ENCODE measurements around the gene DDX4. TPM values are rescaled to one million over a fixed set of nuclear protein-coding genes. Genes with fewer than 3 reads are reported as not detected.

The DDX4 gene
- total RNA-seq, 1 donor = under 0.01 TPM

DNA sequence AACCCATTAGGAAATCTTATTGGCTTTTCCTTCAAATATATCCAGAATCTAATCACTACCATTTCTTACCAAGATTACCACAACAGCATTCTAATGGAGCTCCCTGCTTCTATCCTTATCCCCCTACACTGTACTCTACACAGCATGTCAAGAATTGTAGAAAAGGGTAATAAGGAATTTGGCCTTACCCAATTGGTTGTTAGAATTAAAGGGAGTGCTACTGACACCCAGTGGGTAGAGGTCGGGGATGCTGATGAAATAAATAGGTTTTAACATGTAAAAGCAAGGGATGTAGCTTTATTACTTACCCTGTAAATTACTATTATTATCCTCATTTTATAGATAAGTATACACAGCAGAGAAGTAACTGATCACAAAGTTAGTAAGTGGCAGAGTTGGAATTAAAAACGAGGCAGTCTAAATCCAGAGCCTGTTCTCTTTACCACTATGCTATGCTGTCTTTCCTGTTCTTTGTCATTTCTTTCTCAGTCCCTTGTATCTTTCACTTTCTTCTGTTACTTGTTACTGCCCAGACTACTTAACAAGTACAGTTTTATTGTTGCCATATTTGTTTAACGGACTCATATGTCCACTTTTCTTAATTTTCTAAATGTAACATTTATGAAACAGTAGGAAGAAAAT lies 36.3 kb upstream of the DDX4 start:
- Histone ChIP-seq H3K4me3 (ENCODE audit: insufficient read depth, low read length) (no peak overlapping the region), H3K79me2 (ENCODE audit: insufficient read depth, low read length) (no peaks in the 10 kb centered on the region), H2AFZ (ENCODE audit: low read length) (no peak overlapping the region), H3K36me3 (ENCODE audit: insufficient read depth, low read length) (peaks cover 6% of the 10 kb centered on the region), H4K20me1 (ENCODE audit: insufficient read depth, low read length) (no peaks in the 10 kb centered on the region), H3K4me2 (ENCODE audit: insufficient read depth, low read length) (no peak overlapping the region), H3K27ac (ENCODE audit: low read depth, low read length) (no peak overlapping the region), H3K9me3 (ENCODE audit: low read depth, low read length) (no peaks in the 10 kb centered on the region), H3K4me1 (ENCODE audit: insufficient read depth, low read length) (no peaks in the 10 kb centered on the region), H3K27me3 (ENCODE audit: insufficient read depth, low read length) (no peaks in the 10 kb centered on the region)
- no peak for DNase-seq (ENCODE audit: insufficient read length, low spot score, missing footprints)
- TF ChIP-seq, protein P1, sequence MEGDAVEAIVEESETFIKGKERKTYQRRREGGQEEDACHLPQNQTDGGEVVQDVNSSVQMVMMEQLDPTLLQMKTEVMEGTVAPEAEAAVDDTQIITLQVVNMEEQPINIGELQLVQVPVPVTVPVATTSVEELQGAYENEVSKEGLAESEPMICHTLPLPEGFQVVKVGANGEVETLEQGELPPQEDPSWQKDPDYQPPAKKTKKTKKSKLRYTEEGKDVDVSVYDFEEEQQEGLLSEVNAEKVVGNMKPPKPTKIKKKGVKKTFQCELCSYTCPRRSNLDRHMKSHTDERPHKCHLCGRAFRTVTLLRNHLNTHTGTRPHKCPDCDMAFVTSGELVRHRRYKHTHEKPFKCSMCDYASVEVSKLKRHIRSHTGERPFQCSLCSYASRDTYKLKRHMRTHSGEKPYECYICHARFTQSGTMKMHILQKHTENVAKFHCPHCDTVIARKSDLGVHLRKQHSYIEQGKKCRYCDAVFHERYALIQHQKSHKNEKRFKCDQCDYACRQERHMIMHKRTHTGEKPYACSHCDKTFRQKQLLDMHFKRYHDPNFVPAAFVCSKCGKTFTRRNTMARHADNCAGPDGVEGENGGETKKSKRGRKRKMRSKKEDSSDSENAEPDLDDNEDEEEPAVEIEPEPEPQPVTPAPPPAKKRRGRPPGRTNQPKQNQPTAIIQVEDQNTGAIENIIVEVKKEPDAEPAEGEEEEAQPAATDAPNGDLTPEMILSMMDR (IDR thresholded peaks at IDR 0.05; ENCODE audit: extremely low read depth, low read depth, low read length) = no peak

DNA sequence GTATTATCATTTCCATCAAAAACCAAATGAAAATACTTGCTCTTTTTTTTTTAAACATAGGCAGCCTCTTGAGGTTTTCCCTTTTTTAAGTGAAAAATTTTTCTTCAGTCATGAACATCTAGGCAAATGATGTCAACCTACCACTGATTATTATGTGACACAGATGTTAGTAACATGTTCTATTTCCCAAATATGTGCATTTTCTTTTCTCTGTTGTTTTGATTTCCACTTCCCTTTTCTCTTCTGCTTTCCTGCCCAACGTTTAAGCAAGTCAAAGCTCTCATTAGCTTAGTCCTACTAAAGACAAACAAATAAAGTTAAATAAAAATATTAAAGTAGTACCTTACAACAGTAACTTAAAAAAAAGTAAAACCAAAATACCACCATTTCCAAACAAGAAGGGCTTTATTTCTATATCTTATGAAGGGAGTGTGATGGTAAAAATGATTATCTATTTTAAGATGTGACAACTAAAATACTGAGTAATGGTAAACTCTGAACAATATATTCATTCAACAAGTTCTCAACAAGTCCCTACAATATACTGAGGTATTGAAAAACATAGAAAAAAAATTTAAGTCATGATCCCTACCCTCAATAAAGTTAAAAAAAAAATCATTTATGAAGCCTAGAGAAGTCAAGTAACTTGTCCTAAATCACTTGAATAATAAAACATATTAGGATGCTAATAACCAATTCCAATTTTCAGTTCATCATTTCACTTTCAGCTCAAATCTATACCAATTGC lies 35.1 kb upstream of the DDX4 start:
- TF ChIP-seq, protein P1 (IDR thresholded peaks at IDR 0.05; ENCODE audit: extremely low read depth, low read depth, low read length) = no peak
- Histone ChIP-seq H3K9me3 (ENCODE audit: low read depth, low read length) (no peaks in the 10 kb centered on the region), H3K36me3 (ENCODE audit: insufficient read depth, low read length) (no peaks in the 10 kb centered on the region), H3K4me3 (ENCODE audit: insufficient read depth, low read length) (no peak overlapping the region), H2AFZ (ENCODE audit: low read length) (no peak overlapping the region), H4K20me1 (ENCODE audit: insufficient read depth, low read length) (no peaks in the 10 kb centered on the region), H3K27me3 (ENCODE audit: insufficient read depth, low read length) (no peaks in the 10 kb centered on the region), H3K79me2 (ENCODE audit: insufficient read depth, low read length) (peaks cover 2% of the 10 kb centered on the region), H3K4me2 (ENCODE audit: insufficient read depth, low read length) (no peak overlapping the region), H3K4me1 (ENCODE audit: insufficient read depth, low read length) (no peaks in the 10 kb centered on the region), H3K27ac (ENCODE audit: low read depth, low read length) (no peak overlapping the region)
- no peak for DNase-seq (ENCODE audit: insufficient read length, low spot score, missing footprints)

DNA sequence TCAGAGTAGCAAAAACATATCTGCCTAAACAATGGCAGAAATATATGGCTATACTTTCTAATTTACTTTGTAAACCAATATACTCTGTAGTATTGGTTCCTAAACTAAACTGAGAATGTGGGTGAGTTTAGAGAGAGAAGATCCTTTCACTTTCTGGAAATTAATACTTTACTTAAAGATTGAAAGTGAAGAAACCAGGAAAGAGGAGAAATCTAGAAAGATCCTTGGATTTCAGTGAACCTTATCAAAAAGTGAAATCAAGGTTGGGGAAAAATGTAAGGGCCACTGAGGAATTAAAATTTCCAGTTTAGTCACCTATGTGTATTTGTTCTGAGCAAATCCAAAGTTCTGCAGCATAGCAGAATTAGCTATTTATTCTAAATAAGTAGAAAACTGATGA lies 31.6 kb upstream of the DDX4 start:
- peaks cover 8% of the 10 kb centered on the region for H3K79me2 ChIP-seq (ENCODE audit: insufficient read depth, low read length)
- no peak overlapping the region for H3K4me2 ChIP-seq (ENCODE audit: insufficient read depth, low read length)
- no peaks in the 10 kb centered on the region for H3K9me3 ChIP-seq (ENCODE audit: low read depth, low read length)
- no peak overlapping the region for H3K27ac ChIP-seq (ENCODE audit: low read depth, low read length)
- no peaks in the 10 kb centered on the region for H4K20me1 ChIP-seq (ENCODE audit: insufficient read depth, low read length)
- H3K27me3 ChIP-seq (ENCODE audit: insufficient read depth, low read length) = no peaks in the 10 kb centered on the region
- H3K4me3 ChIP-seq (ENCODE audit: insufficient read depth, low read length) = no peak overlapping the region
- no peak overlapping the region for H2AFZ ChIP-seq (ENCODE audit: low read length)
- no peaks in the 10 kb centered on the region for H3K36me3 ChIP-seq (ENCODE audit: insufficient read depth, low read length)
- DNase-seq (ENCODE audit: insufficient read length, low spot score, missing footprints) = no peak
- H3K4me1 ChIP-seq (ENCODE audit: insufficient read depth, low read length) = peaks cover under 1% of the 10 kb centered on the region
- TF ChIP-seq, protein P1 (IDR thresholded peaks at IDR 0.05; ENCODE audit: extremely low read depth, low read depth, low read length) = no peak

DNA sequence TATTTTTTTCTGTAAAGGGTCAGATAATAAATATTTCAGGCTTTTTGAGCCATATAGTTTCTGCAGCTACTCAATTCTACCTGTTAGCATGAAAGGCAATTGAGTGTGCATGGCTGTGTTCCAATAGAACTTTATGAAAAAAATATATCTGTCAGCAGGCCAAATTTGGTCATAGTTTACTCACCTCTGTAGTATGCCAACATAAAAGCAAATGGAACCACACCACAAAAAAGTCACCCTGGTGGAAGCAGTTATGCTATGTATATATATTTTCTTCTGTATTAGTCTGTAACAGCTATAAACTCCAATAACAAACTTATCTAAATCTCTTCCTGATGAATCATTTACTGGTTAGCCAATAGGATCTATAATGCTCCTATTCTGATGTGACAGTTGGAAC lies 29.1 kb upstream of the DDX4 start:
- Histone ChIP-seq H3K4me3 (ENCODE audit: insufficient read depth, low read length) (no peak overlapping the region), H3K36me3 (ENCODE audit: insufficient read depth, low read length) (no peaks in the 10 kb centered on the region), H3K4me2 (ENCODE audit: insufficient read depth, low read length) (no peak overlapping the region), H3K4me1 (ENCODE audit: insufficient read depth, low read length) (peaks cover 8% of the 10 kb centered on the region), H2AFZ (ENCODE audit: low read length) (no peak overlapping the region), H3K9me3 (ENCODE audit: low read depth, low read length) (no peaks in the 10 kb centered on the region), H3K27me3 (ENCODE audit: insufficient read depth, low read length) (no peaks in the 10 kb centered on the region), H3K27ac (ENCODE audit: low read depth, low read length) (no peak overlapping the region), H4K20me1 (ENCODE audit: insufficient read depth, low read length) (no peaks in the 10 kb centered on the region), H3K79me2 (ENCODE audit: insufficient read depth, low read length) (peaks cover 13% of the 10 kb centered on the region)
- TF ChIP-seq, protein P1 (IDR thresholded peaks at IDR 0.05; ENCODE audit: extremely low read depth, low read depth, low read length) = no peak
- DNase-seq (ENCODE audit: insufficient read length, low spot score, missing footprints) = peak; percentile 19

Data from osteoblast (primary cell).